CD4-positive, alpha-beta T cell (primary cell): ENCODE measurements around the gene RPTN. TPM values are rescaled to one million over a fixed set of nuclear protein-coding genes. Genes with fewer than 3 reads are reported as not detected.

Source experiments
- ATAC-seq: fragments of 200-7000 bp; cut with Tn5 transposase; one replicate; pipeline ENCODE4 v1.10.0; 2022; ENCODE audit warnings: mild to moderate bottlenecking; ENCODE audit not compliant: poor library complexity
- CTCF ChIA-PET: fragments of 350-600 bp; sonication (Branson Sonifier 250); formaldehyde crosslinking; loops from one replicate; lab custom pipeline; 2021; ENCODE audit warnings: antibody characterized with exemption, inconsistent platforms; lab: Charles Lee
- POLR2A ChIA-PET: fragments of 350-600 bp; sonication (Branson Sonifier 250); formaldehyde crosslinking; loops from one replicate; lab custom pipeline; 2021; ENCODE audit warnings: antibody characterized with exemption, inconsistent platforms; lab: Charles Lee
- DNase-seq, 14 experiments: peaks; one replicate each; pipeline ENCODE4 v3.0.0-alpha.2; 2013 to 2020; ENCODE audit warnings: mixed read lengths in 2 of 14
- H3K27ac ChIP-seq, 2 donors: one replicate each; pipeline versions ENCODE4 v1.5.1 to v1.7.0; 2013; ENCODE audit warnings: low read length in 2 of 2, low read depth in 1 of 2, mild to moderate bottlenecking in 1 of 2
- H3K27me3 ChIP-seq, 2 experiments: 1 replicate in 1 of 2; 2 replicates in 1 of 2; pipeline versions ENCODE4 v1.6.1 to v1.7.0; 2013; ENCODE audit warnings: low read length in 2 of 2, control low read depth in 1 of 2, mild to moderate bottlenecking in 1 of 2, moderate library complexity in 1 of 2; ENCODE audit not compliant: insufficient read depth in 2 of 2, control insufficient read depth in 1 of 2
- H3K36me3 ChIP-seq: one replicate; pipeline ENCODE4 v1.6.1; 2013; ENCODE audit warnings: low read length, control low read depth; ENCODE audit not compliant: insufficient read depth
- H3K4me1 ChIP-seq: one replicate; pipeline ENCODE4 v1.6.1; 2013; ENCODE audit warnings: low read length, control low read depth; ENCODE audit not compliant: insufficient read depth
- H3K4me3 ChIP-seq: one replicate; pipeline ENCODE4 v1.5.1; 2013; ENCODE audit warnings: mild to moderate bottlenecking, low read length, moderate library complexity
- H3K9me3 ChIP-seq, 2 experiments: 1 replicate in 1 of 2; 2 replicates in 1 of 2; pipeline versions ENCODE4 v1.6.1 to v1.7.0; 2013; ENCODE audit warnings: low read length in 2 of 2, mild to moderate bottlenecking in 2 of 2, control low read depth in 1 of 2, moderate library complexity in 1 of 2; ENCODE audit not compliant: control insufficient read depth in 1 of 2, insufficient read depth in 1 of 2
- H3K27ac Mint-ChIP-seq: one replicate; pipeline ENCODE4 v1.8.0; 2020; ENCODE audit warnings: mixed read lengths
- H3K27me3 Mint-ChIP-seq: one replicate; pipeline ENCODE4 v1.8.0; 2021; ENCODE audit warnings: mixed read lengths
- H3K36me3 Mint-ChIP-seq: one replicate; pipeline ENCODE4 v1.8.0; 2021; ENCODE audit warnings: low read depth, mixed read lengths
- H3K4me1 Mint-ChIP-seq: one replicate; pipeline ENCODE4 v1.8.0; 2021; ENCODE audit warnings: low read depth, mixed read lengths
- H3K4me3 Mint-ChIP-seq: one replicate; pipeline ENCODE4 v1.8.0; 2020; ENCODE audit warnings: mild to moderate bottlenecking, mixed read lengths
- H3K9me3 Mint-ChIP-seq: one replicate; pipeline ENCODE4 v1.8.0; 2020; ENCODE audit warnings: mixed read lengths
- CTCF ChIP-seq: fragments of 200-600 bp; IDR thresholded peaks from one replicate; pipeline ENCODE4 v1.8.0; 2022; ENCODE audit warnings: antibody characterized with exemption, mild to moderate bottlenecking
- intact Hi-C, 2 experiments: fragments of 100-400 bp; cut with DNase I in 1 of 2; cut with micrococcal nuclease in 1 of 2; formaldehyde crosslinking; loops; one replicate each; pipeline versions ENCODE4 v1.15.1 to v1.9.0; 2023 to 2025; cut with DNase I, micrococcal nuclease
- total RNA-seq, 174 experiments: library from RNA in 2 of 174; stranded (reverse) in 2 of 174; gene quantifications; one replicate each; pipeline ENCODE4 v1.2.3 and lab custom pipeline; 2021 to 2026

The RPTN gene
- total RNA-seq, 2 experiments from 2014 or later = not detected

- no peak overlapping the region for H3K4me3 Mint-ChIP-seq
- no peak overlapping the region for H3K4me3 ChIP-seq
- H3K27ac ChIP-seq = no peak overlapping the region
- no peaks in the 10 kb centered on the region for H3K9me3 Mint-ChIP-seq
- peaks cover 10% of the 10 kb centered on the region for H3K4me1 ChIP-seq
- no peak for DNase-seq
- H3K27ac Mint-ChIP-seq = no peak overlapping the region
- no peak for TF ChIP-seq CTCF
- H3K36me3 ChIP-seq = no peaks in the 10 kb centered on the region
- ATAC-seq = no peak
- H3K4me1 Mint-ChIP-seq = peaks cover 5% of the 10 kb centered on the region
- intact Hi-C loops = no loop called here
- peaks cover 3 to 4% of the 10 kb centered on the region in 2 experiments for H3K27me3 ChIP-seq
- H3K27me3 Mint-ChIP-seq = no peaks in the 10 kb centered on the region
- ChIA-PET CTCF (interaction anchor here (0.6 kb wide), 1 partner anchor 741 kb away, joined by 3 read pairs; no protein-coding TSS in a partner anchor), POLR2A (no interaction called here)
- no peaks in the 10 kb centered on the region for H3K9me3 ChIP-seq
- H3K36me3 Mint-ChIP-seq = no peaks in the 10 kb centered on the region
These were observed 32.7 kb upstream of the RPTN start for GRCh38 chr1:152191711-152192110.

GRCh38 chr1:152191260-152191659 is 32.2 kb upstream of the RPTN start:
- intact Hi-C loops = no loop called here
- no peak overlapping the region for H3K27ac Mint-ChIP-seq
- ChIA-PET POLR2A (interaction anchor here (1.1 kb wide), 1 partner anchor 8 kb away, joined by 3 read pairs; no protein-coding TSS in a partner anchor), CTCF (interaction anchor here (0.6 to 1.2 kb wide), 2 partner anchors 267 to 740 kb away, joined by 3 to 4 read pairs; no protein-coding TSS in a partner anchor)
- Histone ChIP-seq H3K27me3 (peaks cover 3 to 4% of the 10 kb centered on the region in 2 experiments), H3K36me3 (no peaks in the 10 kb centered on the region), H3K9me3 (no peaks in the 10 kb centered on the region), H3K4me3 (no peak overlapping the region), H3K27ac (no peak overlapping the region), H3K4me1 (peaks cover 10% of the 10 kb centered on the region)
- no peaks in the 10 kb centered on the region for H3K36me3 Mint-ChIP-seq
- no peaks in the 10 kb centered on the region for H3K9me3 Mint-ChIP-seq
- ATAC-seq (no peak), DNase-seq (no peak)
- TF ChIP-seq CTCF = no peak
- H3K4me1 Mint-ChIP-seq = peaks cover 5% of the 10 kb centered on the region
- no peak overlapping the region for H3K4me3 Mint-ChIP-seq
- no peaks in the 10 kb centered on the region for H3K27me3 Mint-ChIP-seq

- Mint-ChIP-seq H3K4me1 (peaks cover 6% of the 10 kb centered on the region), H3K36me3 (no peaks in the 10 kb centered on the region), H3K4me3 (no peak overlapping the region), H3K27ac (no peak overlapping the region), H3K9me3 (no peaks in the 10 kb centered on the region), H3K27me3 (peaks cover 1% of the 10 kb centered on the region)
- CTCF ChIA-PET = interaction anchor here (1.2 kb wide), 1 partner anchor 268 kb away, joined by 4 read pairs; no protein-coding TSS in a partner anchor
- no peak for TF ChIP-seq CTCF
- Histone ChIP-seq H3K27ac (no peak overlapping the region), H3K36me3 (no peaks in the 10 kb centered on the region), H3K9me3 (no peaks in the 10 kb centered on the region), H3K4me3 (no peak overlapping the region), H3K4me1 (peaks cover 10% of the 10 kb centered on the region), H3K27me3 (peaks cover 3 to 4% of the 10 kb centered on the region in 2 experiments)
- no peak for ATAC-seq
- intact Hi-C loops = loop anchor here in 1 of 2 experiments (1.0 kb wide), 1 partner anchor 268 kb away; no protein-coding TSS in a partner anchor
- DNase-seq = no peak
- POLR2A ChIA-PET = interaction anchor here (1.1 kb wide), 1 partner anchor 8 kb away, joined by 3 read pairs; no protein-coding TSS in a partner anchor
These were observed 31.6 kb upstream of the RPTN start for GRCh38 chr1:152190589-152190988.
